ENCODE data around the gene DOK5. TPM values are rescaled to one million over a fixed set of nuclear protein-coding genes. Genes with fewer than 3 reads are reported as not detected.
A peak's percentile ranks its signal among the peaks of the same experiment; 100 is the strongest.
"Not testable (repeated sequence)": the region's sequence is repeated elsewhere in the genome, so short reads cannot be mapped to it uniquely, and the experiment has no call there.

DOK5 gene
- total RNA-seq, 1 experiment from 2014 or later = not detected

DNA sequence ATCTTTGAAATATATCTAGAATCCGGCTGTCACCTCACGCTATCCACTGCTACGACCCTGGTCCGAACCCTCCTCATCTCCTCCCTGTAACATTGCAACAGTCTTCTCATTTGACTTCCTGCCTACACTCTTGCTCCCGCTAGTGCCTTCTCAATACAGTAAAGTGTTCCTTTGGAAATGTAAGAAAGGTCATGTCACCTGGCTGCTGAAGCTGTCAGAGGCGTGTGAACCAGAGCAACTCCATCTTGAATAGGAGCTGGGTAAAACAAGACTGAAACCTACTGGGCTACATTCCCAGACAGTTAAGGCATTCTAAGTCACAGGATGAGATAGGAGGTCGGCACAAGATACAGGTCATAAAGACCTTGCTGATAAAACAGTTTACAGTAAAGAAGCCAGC is 4.5 kb downstream of the DOK5 start:
- H3K27ac Mint-ChIP-seq (ENCODE audit: unreplicated experiment); H3K4me1 Mint-ChIP-seq (ENCODE audit: low read depth, unreplicated experiment); H3K4me3 ChIP-seq (ENCODE audit: low read depth, low read length); H3K27me3 ChIP-seq (replicated peaks; ENCODE audit: control insufficient read depth, insufficient read depth, low read length); BruUV-seq (replicated peaks); H3K4me1 ChIP-seq; POLR2A ChIA-PET; DNase-seq; H3K4me3 Mint-ChIP-seq (ENCODE audit: unreplicated experiment); H3K36me3 ChIP-seq (ENCODE audit: control insufficient read depth, insufficient read depth, low read length); H3K9me3 Mint-ChIP-seq (ENCODE audit: unreplicated experiment); H3K9me3 ChIP-seq; CTCF ChIA-PET; H3K36me3 Mint-ChIP-seq (ENCODE audit: insufficient read depth, unreplicated experiment): not testable (repeated sequence)
- intact Hi-C loops (cut with micrococcal nuclease; ENCODE audit: unreplicated experiment) = loop anchor here (1.0 kb wide), 1 partner anchor 167 kb away; no protein-coding TSS in a partner anchor
- H3K27me3 Mint-ChIP-seq (ENCODE audit: insufficient read depth, unreplicated experiment) = peaks cover 10% of the 10 kb centered on the region
- TF ChIP-seq, protein P1, sequence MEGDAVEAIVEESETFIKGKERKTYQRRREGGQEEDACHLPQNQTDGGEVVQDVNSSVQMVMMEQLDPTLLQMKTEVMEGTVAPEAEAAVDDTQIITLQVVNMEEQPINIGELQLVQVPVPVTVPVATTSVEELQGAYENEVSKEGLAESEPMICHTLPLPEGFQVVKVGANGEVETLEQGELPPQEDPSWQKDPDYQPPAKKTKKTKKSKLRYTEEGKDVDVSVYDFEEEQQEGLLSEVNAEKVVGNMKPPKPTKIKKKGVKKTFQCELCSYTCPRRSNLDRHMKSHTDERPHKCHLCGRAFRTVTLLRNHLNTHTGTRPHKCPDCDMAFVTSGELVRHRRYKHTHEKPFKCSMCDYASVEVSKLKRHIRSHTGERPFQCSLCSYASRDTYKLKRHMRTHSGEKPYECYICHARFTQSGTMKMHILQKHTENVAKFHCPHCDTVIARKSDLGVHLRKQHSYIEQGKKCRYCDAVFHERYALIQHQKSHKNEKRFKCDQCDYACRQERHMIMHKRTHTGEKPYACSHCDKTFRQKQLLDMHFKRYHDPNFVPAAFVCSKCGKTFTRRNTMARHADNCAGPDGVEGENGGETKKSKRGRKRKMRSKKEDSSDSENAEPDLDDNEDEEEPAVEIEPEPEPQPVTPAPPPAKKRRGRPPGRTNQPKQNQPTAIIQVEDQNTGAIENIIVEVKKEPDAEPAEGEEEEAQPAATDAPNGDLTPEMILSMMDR (IDR thresholded peaks at IDR 0.05; ENCODE audit: insufficient read depth in 1 of 2, low read depth in 1 of 2, low read length in 1 of 2, severe bottlenecking in 1 of 2, unreplicated experiment in 1 of 2) = peak in 1 of 2 experiments; percentile 5

DNA sequence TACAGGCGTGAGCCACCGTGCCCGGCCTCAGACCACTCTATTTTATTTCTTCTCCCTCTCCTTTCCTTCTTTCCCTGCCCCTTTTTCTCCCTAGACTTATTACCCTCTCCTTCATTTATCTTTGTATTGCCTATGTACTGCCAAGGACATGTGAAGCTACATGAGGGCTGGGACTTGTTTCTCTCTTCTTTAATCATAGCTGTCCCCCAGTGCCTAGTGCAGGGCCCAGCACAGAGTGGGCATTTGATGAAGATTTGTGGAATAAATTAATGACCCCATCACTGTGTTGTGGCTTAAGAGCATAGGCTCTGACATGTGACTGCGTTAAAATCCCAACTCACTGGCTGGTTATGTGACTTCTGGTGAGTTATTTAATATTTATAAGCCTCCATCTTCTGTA is 6.0 kb downstream of the DOK5 start:
- intact Hi-C loops (cut with micrococcal nuclease; ENCODE audit: unreplicated experiment) = no loop called here
- H3K4me1 ChIP-seq = no peaks in the 10 kb centered on the region
- CTCF ChIA-PET = no interaction called here
- no TSS peak for BruUV-seq (replicated peaks)
- no peak overlapping the region for H3K4me3 ChIP-seq (ENCODE audit: low read depth, low read length)
- H3K36me3 ChIP-seq (ENCODE audit: control insufficient read depth, insufficient read depth, low read length) = no peaks in the 10 kb centered on the region
- H3K27me3 ChIP-seq (replicated peaks; ENCODE audit: control insufficient read depth, insufficient read depth, low read length) = no peaks in the 10 kb centered on the region
- peaks cover 17% of the 10 kb centered on the region for H3K27me3 Mint-ChIP-seq (ENCODE audit: insufficient read depth, unreplicated experiment)
- H3K36me3 Mint-ChIP-seq (ENCODE audit: insufficient read depth, unreplicated experiment) = no peaks in the 10 kb centered on the region
- no peak overlapping the region for H3K27ac Mint-ChIP-seq (ENCODE audit: unreplicated experiment)
- H3K4me1 Mint-ChIP-seq (ENCODE audit: low read depth, unreplicated experiment) = no peaks in the 10 kb centered on the region
- no peaks in the 10 kb centered on the region for H3K9me3 ChIP-seq
- H3K9me3 Mint-ChIP-seq (ENCODE audit: unreplicated experiment) = no peaks in the 10 kb centered on the region
- DNase-seq = no peak
- TF ChIP-seq, protein P1 (IDR thresholded peaks at IDR 0.05; ENCODE audit: insufficient read depth in 1 of 2, low read depth in 1 of 2, low read length in 1 of 2, severe bottlenecking in 1 of 2, unreplicated experiment in 1 of 2) = no peak
- no peak overlapping the region for H3K4me3 Mint-ChIP-seq (ENCODE audit: unreplicated experiment)
- POLR2A ChIA-PET = no interaction called here

DNA sequence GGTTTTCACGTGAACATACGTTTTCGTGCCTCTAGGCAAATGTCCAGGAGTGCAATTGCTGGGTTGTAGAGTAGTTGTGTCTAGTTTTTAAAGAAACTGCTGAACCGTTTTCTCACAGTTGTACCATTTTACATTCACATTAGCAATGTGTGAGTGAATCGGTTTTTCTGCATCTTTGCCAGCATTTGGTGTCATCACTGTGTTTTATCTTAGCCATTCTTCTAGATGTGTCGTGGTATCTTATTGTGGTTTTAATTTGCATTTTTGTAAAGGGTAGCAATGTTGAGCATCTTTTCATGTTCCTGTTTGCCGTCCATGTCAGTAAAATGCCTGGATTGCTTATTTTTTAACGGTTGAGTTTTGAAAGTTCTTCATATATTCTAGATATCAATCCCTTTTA is 10.2 kb downstream of the DOK5 start:
- ChIA-PET POLR2A (no interaction called here), CTCF (no interaction called here)
- H3K4me3 Mint-ChIP-seq (ENCODE audit: unreplicated experiment) = no peak overlapping the region
- no peaks in the 10 kb centered on the region for H3K9me3 ChIP-seq
- H3K27me3 Mint-ChIP-seq (ENCODE audit: insufficient read depth, unreplicated experiment) = peaks cover 28% of the 10 kb centered on the region
- H3K27me3 ChIP-seq (replicated peaks; ENCODE audit: control insufficient read depth, insufficient read depth, low read length) = no peaks in the 10 kb centered on the region
- no peaks in the 10 kb centered on the region for H3K36me3 ChIP-seq (ENCODE audit: control insufficient read depth, insufficient read depth, low read length)
- no peak overlapping the region for H3K27ac Mint-ChIP-seq (ENCODE audit: unreplicated experiment)
- H3K4me1 Mint-ChIP-seq (ENCODE audit: low read depth, unreplicated experiment) = no peaks in the 10 kb centered on the region
- no peaks in the 10 kb centered on the region for H3K9me3 Mint-ChIP-seq (ENCODE audit: unreplicated experiment)
- no peak overlapping the region for H3K4me3 ChIP-seq (ENCODE audit: low read depth, low read length)
- no TSS peak for BruUV-seq (replicated peaks)
- intact Hi-C loops (cut with micrococcal nuclease; ENCODE audit: unreplicated experiment) = no loop called here
- TF ChIP-seq, protein P1 (IDR thresholded peaks at IDR 0.05; ENCODE audit: insufficient read depth in 1 of 2, low read depth in 1 of 2, low read length in 1 of 2, severe bottlenecking in 1 of 2, unreplicated experiment in 1 of 2) = no peak
- no peaks in the 10 kb centered on the region for H3K4me1 ChIP-seq
- no peaks in the 10 kb centered on the region for H3K36me3 Mint-ChIP-seq (ENCODE audit: insufficient read depth, unreplicated experiment)
- no peak for DNase-seq
